Erythroblast (primary cell): ENCODE data around the gene VAMP4.
"Not testable (repeated sequence)": the region's sequence is repeated elsewhere in the genome, so short reads cannot be mapped to it uniquely, and the experiment has no call there.

Experiments used
- DNase-seq, 2 experiments: peaks; one replicate each; lab custom pipeline; 2025; lab: John Stamatoyannopoulos, UW
- GATA1 ChIP-seq: IDR thresholded peaks from 2 replicates; pipeline ENCODE4 v1.6.1; 2011; ENCODE audit warnings: low read depth, mild to moderate bottlenecking, control low read depth, low read length, moderate library complexity
- POLR2A ChIP-seq: IDR thresholded peaks from 2 replicates; pipeline ENCODE4 v1.6.1; 2011; ENCODE audit warnings: mild to moderate bottlenecking, low read length

Gene VAMP4

GRCh38 chr1:171683870-171684269 lies 58.0 kb downstream of the VAMP4 start:
- TF ChIP-seq POLR2A (no peak), GATA1 (no peak)
- peak in 1 of 2 experiments; percentile 31 for DNase-seq

GRCh38 chr1:171680339-171680738 lies 61.5 kb downstream of the VAMP4 start:
- TF ChIP-seq GATA1, result no peak
- no peak for TF ChIP-seq POLR2A
- DNase-seq, result no peak

- DNase-seq, result no peak
- no peak for TF ChIP-seq POLR2A
- TF ChIP-seq GATA1, result no peak
Observed at GRCh38 chr1:171676823-171677222, 65.0 kb downstream of the VAMP4 start.

- no peak for TF ChIP-seq POLR2A
- TF ChIP-seq GATA1, result no peak
- no peak for DNase-seq
Observed at GRCh38 chr1:171674431-171675405, 67.1 kb downstream of the VAMP4 start.

- no peak for DNase-seq
- TF ChIP-seq GATA1 (no peak), POLR2A (no peak)
Observed at GRCh38 chr1:171670739-171671138, 71.1 kb downstream of the VAMP4 start.

- no peak for TF ChIP-seq GATA1
- TF ChIP-seq POLR2A, result no peak
- DNase-seq, result no peak
Observed at GRCh38 chr1:171668372-171668771, 73.5 kb downstream of the VAMP4 start.

- TF ChIP-seq GATA1, result no peak
- TF ChIP-seq POLR2A, result no peak
Observed at GRCh38 chr1:171666114-171666769, 75.6 kb downstream of the VAMP4 start.

GRCh38 chr1:171664976-171665375 lies 76.9 kb downstream of the VAMP4 start:
- no peak for TF ChIP-seq POLR2A
- TF ChIP-seq GATA1, result no peak
- DNase-seq, result no peak

More at GRCh38 chr1:171666114-171666769, 75.6 kb downstream of the VAMP4 start:
- DNase-seq, result no peak

GRCh38 chr1:171663854-171664575 lies 77.8 kb downstream of the VAMP4 start:
- TF ChIP-seq POLR2A (no peak), GATA1 (no peak)
- no peak for DNase-seq

- no peak for DNase-seq
- TF ChIP-seq POLR2A, result no peak
- no peak for TF ChIP-seq GATA1
Observed at GRCh38 chr1:171663036-171663853, 78.6 kb downstream of the VAMP4 start.

- no peak for DNase-seq
- TF ChIP-seq GATA1, result no peak
- no peak for TF ChIP-seq POLR2A
Observed at GRCh38 chr1:171661076-171661650, 80.7 kb downstream of the VAMP4 start.

- DNase-seq, result not testable (repeated sequence)
Observed at GRCh38 chr1:171656206-171656605, 85.7 kb downstream of the VAMP4 start.

GRCh38 chr1:171655746-171656116 lies 86.1 kb downstream of the VAMP4 start:
- TF ChIP-seq POLR2A (no peak), GATA1 (no peak)
- no peak for DNase-seq
